ENCODE results near the gene ZBTB7C.

Gene ZBTB7C

DNA sequence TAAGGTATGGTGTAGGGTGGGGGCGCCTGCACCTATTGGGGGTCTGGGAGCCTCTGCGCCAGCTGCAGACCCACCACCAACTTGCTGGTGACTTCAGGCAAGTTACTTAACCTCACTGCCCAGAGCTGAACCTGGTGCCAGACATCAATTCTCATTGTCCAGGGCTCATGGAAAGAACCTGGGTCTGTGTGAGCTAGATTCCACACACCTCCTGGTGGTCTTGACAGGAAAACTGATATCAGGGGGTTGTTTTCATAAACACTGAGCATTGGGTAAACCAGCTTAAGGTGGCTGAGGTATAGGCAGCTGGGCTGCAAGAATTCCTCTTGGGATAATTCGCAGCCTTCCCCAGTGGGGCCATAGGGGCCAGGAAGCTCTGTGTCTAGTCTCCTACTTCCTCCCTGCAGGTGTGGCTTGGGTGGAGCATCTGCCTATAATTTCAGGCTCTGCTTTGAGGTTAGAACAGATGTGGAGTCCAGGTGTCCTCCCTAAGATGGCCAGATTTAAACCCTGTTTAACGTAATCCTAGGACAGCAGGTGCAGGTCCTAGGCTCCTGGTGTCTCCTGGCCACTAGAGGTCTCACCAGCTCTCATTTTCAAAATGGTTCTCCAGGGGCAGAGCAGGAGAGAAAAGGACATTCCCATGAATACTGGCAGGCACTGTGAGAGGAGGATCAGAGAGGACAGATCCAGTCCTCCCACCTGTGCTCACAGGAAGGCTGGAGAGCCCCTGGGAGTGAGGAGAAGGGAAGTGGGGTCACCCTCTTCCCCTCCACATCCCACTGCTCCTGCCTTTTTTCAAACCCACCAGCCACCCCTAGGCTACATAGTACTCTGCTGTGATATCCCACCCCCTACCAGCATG lies 378.3 kb downstream of the ZBTB7C start:
- no peak for DNase-seq
- H3K36me3 Mint-ChIP-seq (ENCODE audit: low read depth), result no peaks in the 10 kb centered on the region
- no peaks in the 10 kb centered on the region for H3K4me1 Mint-ChIP-seq (ENCODE audit: low read depth)
- H3K4me3 Mint-ChIP-seq, result no peak overlapping the region
- no peaks in the 10 kb centered on the region for H3K27me3 Mint-ChIP-seq
- H3K9me3 Mint-ChIP-seq, result no peaks in the 10 kb centered on the region
- H3K27ac Mint-ChIP-seq, result no peak overlapping the region

- Mint-ChIP-seq H3K9me3 (no peaks in the 10 kb centered on the region), H3K27ac (no peak overlapping the region), H3K4me3 (no peak overlapping the region), H3K4me1 (ENCODE audit: low read depth) (no peaks in the 10 kb centered on the region), H3K27me3 (peaks cover 10% of the 10 kb centered on the region), H3K36me3 (ENCODE audit: low read depth) (no peaks in the 10 kb centered on the region)
- DNase-seq, result no peak
Observed at GRCh38 chr18:48029296-48029986, 379.7 kb downstream of the ZBTB7C start.

DNA sequence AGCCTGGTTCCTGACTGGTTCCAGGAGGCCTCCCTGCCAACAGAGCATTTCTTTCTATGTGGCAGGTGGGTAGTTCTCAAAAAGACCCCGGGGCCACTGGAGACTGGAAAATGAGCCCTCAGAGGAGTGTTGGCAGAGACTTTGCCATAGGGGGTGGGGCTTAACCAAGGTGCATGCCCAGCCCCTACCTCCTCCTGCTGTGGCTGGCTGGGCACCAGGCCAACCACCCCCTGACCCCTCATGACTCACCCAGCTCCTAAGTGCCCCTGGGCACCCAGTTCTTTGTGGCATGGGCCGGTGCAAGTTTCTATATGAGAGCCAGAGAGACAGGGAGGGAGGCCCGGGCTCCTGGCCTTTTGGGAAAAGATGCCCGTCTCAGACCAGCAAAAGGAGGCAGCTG lies 380.5 kb downstream of the ZBTB7C start:
- no peaks in the 10 kb centered on the region for H3K9me3 Mint-ChIP-seq

GRCh38 chr18:48028081-48028480 lies 381.1 kb downstream of the ZBTB7C start:
- peaks cover 15% of the 10 kb centered on the region for H3K27me3 Mint-ChIP-seq
- no peaks in the 10 kb centered on the region for H3K36me3 Mint-ChIP-seq (ENCODE audit: low read depth)
- H3K27ac Mint-ChIP-seq, result no peak overlapping the region
- H3K4me3 Mint-ChIP-seq, result no peak overlapping the region
- H3K9me3 Mint-ChIP-seq, result no peaks in the 10 kb centered on the region
- DNase-seq, result no peak
- no peaks in the 10 kb centered on the region for H3K4me1 Mint-ChIP-seq (ENCODE audit: low read depth)

More for the DNA sequence above, 380.5 kb downstream of the ZBTB7C start:
- Mint-ChIP-seq H3K27ac (no peak overlapping the region), H3K4me1 (ENCODE audit: low read depth) (no peaks in the 10 kb centered on the region), H3K4me3 (no peak overlapping the region), H3K27me3 (peaks cover 13% of the 10 kb centered on the region), H3K36me3 (ENCODE audit: low read depth) (no peaks in the 10 kb centered on the region)
- no peak for DNase-seq

DNA sequence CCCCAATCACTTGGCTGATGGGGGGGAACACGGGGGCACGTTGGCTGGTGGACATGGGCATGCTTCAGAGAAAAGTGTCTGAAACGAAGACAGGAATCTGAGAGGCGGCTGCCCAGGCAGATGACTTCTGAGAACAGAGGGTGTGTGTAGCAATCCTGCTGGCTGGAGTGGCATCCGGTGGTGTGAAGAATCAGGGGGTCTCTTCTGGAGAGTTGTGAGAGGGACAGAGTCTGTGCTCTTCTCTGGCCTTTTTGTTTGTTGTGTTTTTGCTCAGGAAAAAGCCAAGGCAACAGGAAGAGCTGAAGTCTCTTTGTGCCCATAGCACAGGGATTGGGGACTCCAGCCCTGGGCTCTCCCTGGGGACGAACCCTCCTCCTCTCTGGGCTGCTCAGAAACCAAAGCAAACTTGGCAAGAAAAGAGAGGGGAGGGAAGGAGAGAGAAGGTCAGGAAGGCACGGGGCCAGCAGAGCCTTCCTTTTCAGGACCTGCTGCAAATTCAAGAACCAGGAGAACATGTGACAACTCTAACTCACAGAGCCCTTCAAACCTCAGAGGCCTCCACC lies 381.7 kb downstream of the ZBTB7C start:
- no peak for DNase-seq
- Mint-ChIP-seq H3K27ac (no peak overlapping the region), H3K36me3 (ENCODE audit: low read depth) (no peaks in the 10 kb centered on the region), H3K27me3 (peaks cover 19% of the 10 kb centered on the region), H3K9me3 (no peaks in the 10 kb centered on the region), H3K4me3 (no peak overlapping the region), H3K4me1 (ENCODE audit: low read depth) (no peaks in the 10 kb centered on the region)

DNA sequence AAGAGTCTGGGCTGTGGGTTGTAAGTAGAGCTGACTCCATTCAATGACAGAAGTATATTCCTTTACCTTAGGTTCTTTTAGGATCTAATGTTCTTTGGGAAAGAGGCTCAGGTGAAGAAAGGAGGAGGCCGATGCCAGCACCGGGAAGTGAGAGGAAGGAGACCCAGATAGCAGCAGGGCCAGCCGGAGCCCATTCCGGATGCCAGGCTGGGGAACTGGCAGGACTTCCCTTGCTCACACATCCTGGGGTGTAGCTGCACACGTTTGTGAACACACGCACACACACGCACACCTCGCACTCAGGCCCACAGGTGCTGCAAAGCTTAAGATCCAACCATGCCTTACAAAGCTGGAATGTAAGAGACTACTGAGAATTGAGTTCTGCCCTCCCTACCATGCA lies 383.0 kb downstream of the ZBTB7C start:
- Mint-ChIP-seq H3K9me3 (no peaks in the 10 kb centered on the region), H3K27me3 (peaks cover 24% of the 10 kb centered on the region), H3K36me3 (ENCODE audit: low read depth) (no peaks in the 10 kb centered on the region), H3K4me3 (no peak overlapping the region), H3K27ac (no peak overlapping the region), H3K4me1 (ENCODE audit: low read depth) (peaks cover 4% of the 10 kb centered on the region)
- no peak for DNase-seq

DNA sequence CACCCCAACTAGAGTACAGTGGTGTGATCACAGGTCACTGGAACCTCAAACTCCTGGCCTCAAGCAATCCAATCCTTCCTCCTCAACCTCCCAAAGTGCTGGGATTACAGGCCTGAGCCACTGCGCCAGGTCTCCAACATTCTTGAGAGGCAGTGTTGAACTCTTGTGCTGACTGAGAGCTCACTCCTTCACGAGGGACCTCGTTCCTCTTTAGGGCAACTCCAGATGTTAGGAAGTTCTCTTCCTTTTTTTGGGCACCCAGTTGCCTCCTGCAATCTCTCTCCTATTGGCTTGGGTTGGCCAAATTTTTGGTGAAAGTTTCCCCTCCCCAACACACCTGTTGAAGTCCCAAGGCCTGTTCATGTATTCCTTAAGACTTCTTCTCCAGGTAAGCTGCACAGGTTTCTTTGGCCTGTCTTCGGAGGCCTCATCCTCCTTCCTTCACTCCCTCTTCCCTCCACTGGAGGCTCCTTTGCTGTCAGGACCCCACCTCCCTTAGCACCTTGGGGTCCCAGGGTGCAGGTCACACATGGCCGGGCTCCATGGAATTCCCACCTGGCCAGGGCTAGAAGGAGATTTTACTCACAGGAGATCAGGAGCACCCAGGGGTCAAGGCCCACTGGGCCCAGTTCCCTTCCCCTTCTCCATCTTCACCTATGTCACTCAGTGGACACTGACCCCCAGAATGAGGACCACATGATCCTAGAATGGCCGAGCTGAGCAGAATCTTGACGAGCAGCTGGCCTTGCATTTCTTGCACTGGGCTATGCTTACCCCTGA lies 384.1 kb downstream of the ZBTB7C start:
- Mint-ChIP-seq H3K27ac (no peak overlapping the region), H3K4me1 (ENCODE audit: low read depth) (peaks cover 4% of the 10 kb centered on the region), H3K9me3 (no peaks in the 10 kb centered on the region), H3K27me3 (peaks cover 25% of the 10 kb centered on the region), H3K4me3 (no peak overlapping the region), H3K36me3 (ENCODE audit: low read depth) (no peaks in the 10 kb centered on the region)
- DNase-seq, result no peak

DNA sequence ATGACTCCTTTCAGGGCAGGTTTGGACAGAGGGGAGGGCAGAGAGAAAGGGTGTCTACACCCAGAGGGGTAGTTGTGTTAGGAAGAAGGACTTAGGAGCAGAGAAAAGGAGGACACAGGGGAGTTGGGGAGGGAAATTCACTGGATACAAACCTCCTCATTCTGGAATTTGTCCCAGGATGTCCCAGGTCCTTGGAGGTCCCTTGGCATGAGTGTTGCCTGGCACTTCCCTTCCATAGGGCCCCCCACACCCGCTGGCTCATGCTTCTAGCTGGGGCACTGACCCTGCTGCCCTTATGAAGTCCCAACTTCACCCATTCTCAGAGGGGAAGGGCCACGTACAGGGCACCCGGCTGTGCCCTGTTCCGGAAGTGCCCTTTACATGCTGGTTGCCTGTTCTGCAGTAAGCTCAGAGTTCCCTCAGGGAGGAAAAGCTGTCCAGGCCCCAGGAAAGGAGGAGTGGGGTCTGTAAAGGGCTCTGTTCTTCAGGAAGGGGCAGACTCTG lies 385.1 kb downstream of the ZBTB7C start:
- no peaks in the 10 kb centered on the region for H3K9me3 Mint-ChIP-seq
- peaks cover 27% of the 10 kb centered on the region for H3K27me3 Mint-ChIP-seq
- H3K27ac Mint-ChIP-seq, result no peak overlapping the region
- no peaks in the 10 kb centered on the region for H3K36me3 Mint-ChIP-seq (ENCODE audit: low read depth)
- no peak for DNase-seq
- peaks cover 4% of the 10 kb centered on the region for H3K4me1 Mint-ChIP-seq (ENCODE audit: low read depth)
- H3K4me3 Mint-ChIP-seq, result no peak overlapping the region

DNA sequence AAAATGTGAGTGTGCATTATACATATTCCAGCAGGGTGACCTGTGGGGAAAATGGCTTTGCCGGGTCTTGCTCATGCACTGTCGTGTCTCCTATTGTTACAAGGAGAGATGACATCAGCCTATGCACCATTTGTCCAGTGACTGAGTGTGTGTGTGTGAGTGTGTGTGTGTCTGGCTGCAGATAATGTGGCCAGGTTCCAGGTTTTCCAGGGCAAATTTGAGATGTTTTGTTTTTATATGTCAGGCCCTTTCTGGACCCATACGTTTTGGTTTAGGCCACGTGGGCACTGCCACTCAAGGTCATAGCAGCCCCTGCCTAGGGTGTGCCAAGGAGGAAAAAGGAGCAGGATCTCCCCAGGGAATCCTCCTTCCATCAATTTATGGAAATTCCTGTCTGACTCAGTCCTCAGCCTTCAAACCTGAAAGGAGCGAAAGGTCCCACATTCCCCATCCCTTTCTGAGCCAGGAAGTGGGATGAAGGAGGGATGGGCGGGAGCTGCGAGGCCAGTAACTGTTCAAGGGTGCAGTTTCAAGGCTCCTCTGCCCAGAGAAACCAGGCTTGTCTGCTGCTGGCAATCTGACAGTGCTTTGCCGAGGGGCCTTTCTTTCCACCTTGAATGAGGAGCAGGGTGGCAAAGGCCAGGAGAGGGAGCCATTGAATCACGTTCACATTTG lies 385.7 kb downstream of the ZBTB7C start:
- Mint-ChIP-seq H3K9me3 (no peaks in the 10 kb centered on the region), H3K27me3 (peaks cover 27% of the 10 kb centered on the region), H3K4me3 (no peak overlapping the region), H3K27ac (no peak overlapping the region), H3K4me1 (ENCODE audit: low read depth) (peaks cover 4% of the 10 kb centered on the region), H3K36me3 (ENCODE audit: low read depth) (no peaks in the 10 kb centered on the region)
- DNase-seq, result no peak

- Mint-ChIP-seq H3K9me3 (no peaks in the 10 kb centered on the region), H3K27me3 (peaks cover 30% of the 10 kb centered on the region), H3K4me3 (no peak overlapping the region), H3K36me3 (ENCODE audit: low read depth) (no peaks in the 10 kb centered on the region), H3K4me1 (ENCODE audit: low read depth) (peaks cover 4% of the 10 kb centered on the region), H3K27ac (no peak overlapping the region)
- DNase-seq, result no peak
Observed at GRCh38 chr18:48022531-48023329, 386.5 kb downstream of the ZBTB7C start.

DNA sequence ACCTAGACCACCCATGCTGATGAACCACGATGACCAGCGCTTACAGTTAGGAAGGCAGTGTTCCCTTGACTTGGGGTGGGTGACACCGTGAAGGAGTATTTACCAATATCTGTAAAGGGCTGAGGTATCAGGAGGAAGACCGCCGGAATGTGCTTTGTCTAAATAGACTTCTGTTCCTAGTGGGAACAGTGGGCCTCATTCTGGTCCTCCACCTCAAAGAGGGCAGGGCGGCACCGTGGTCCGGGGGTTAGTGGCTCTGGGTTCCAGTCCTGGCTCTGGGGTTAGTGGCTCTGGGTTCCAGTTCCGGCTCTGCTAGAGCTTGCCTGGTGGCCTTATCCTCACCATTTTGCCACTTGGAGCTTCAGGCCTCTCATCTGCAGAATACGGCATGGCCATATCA lies 387.2 kb downstream of the ZBTB7C start:
- Mint-ChIP-seq H3K4me3 (no peak overlapping the region), H3K27ac (no peak overlapping the region), H3K27me3 (peaks cover 30% of the 10 kb centered on the region), H3K4me1 (ENCODE audit: low read depth) (peaks cover 4% of the 10 kb centered on the region), H3K36me3 (ENCODE audit: low read depth) (no peaks in the 10 kb centered on the region), H3K9me3 (no peaks in the 10 kb centered on the region)
- DNase-seq, result no peak

GRCh38 chr18:48021273-48021914 lies 387.8 kb downstream of the ZBTB7C start:
- Mint-ChIP-seq H3K4me1 (ENCODE audit: low read depth) (peaks cover 4% of the 10 kb centered on the region), H3K27me3 (peaks cover 30% of the 10 kb centered on the region), H3K36me3 (ENCODE audit: low read depth) (no peaks in the 10 kb centered on the region), H3K4me3 (no peak overlapping the region), H3K27ac (no peak overlapping the region), H3K9me3 (no peaks in the 10 kb centered on the region)
- DNase-seq, result no peak

Data from activated T-cell treated with anti-CD3 and anti-CD28 coated beads, Interleukin-2, amount 50 U/mL, for 24 hours (primary cell).